GM12878 (cell line): ENCODE results near the gene TMEM61. TPM values are rescaled to one million over a fixed set of nuclear protein-coding genes. Genes with fewer than 3 reads are reported as not detected.
A peak's percentile ranks its signal among the peaks of the same experiment; 100 is the strongest.

Source experiments
- ATAC-seq: fragments of 200-7000 bp; cut with Tn5 transposase; 3 replicates; pipeline ENCODE4 v1.9.1; 2020; ENCODE audit warnings: mild to moderate bottlenecking, moderate library complexity
- BruUV-seq: library from RNA; stranded (reverse); fragments of 400-500 nt; replicated peaks from 2 replicates; lab custom pipeline; 2021; lab: Mats Ljungman, UMichigan
- CTCF ChIA-PET: fragments of 300-600 bp; sonication (Branson Sonifier 250); formaldehyde crosslinking; extraction: SDS; loops from one replicate; lab custom pipeline; 2021; ENCODE audit warnings: inconsistent platforms; lab: Yijun Ruan, JAX
- POLR2A ChIA-PET: fragments of 350-600 bp; formaldehyde crosslinking; extraction: SDS; loops from one replicate; lab custom pipeline; 2021; ENCODE audit warnings: inconsistent platforms; lab: Charles Lee
- RAD21 ChIA-PET: fragments of 300-600 bp; sonication (Branson Sonifier 250); formaldehyde crosslinking; loops from one replicate; lab custom pipeline; 2023; ENCODE audit warnings: antibody characterized with exemption; ENCODE audit not compliant: unreplicated experiment; lab: Charles Lee
- SMC1A ChIA-PET: fragments of 300-600 bp; sonication (Branson Sonifier 250); formaldehyde crosslinking; loops from one replicate; lab custom pipeline; 2023; ENCODE audit not compliant: unreplicated experiment, uncharacterized antibody; lab: Charles Lee
- DNase-seq: peaks from one replicate; pipeline ENCODE4 v3.0.0-alpha.2; 2011; ENCODE audit warnings: low read depth, low spot score
- FAIRE-seq: peaks from 3 replicates; lab custom pipeline; 2011; peaks lifted over from hg19 to GRCh38; lab: Jason Lieb, UNC
- H2AFZ ChIP-seq: 2 replicates; pipeline ENCODE4 v1.6.0; 2011; ENCODE audit warnings: low read depth, low read length, control low read depth; ENCODE audit not compliant: control insufficient read depth
- H3K27ac ChIP-seq: 2 replicates; pipeline ENCODE4 v1.5.1; 2011; ENCODE audit warnings: control low read depth; ENCODE audit not compliant: control insufficient read depth, insufficient read depth
- H3K27me3 ChIP-seq, 2 experiments: replicated peaks in 1 of 2; 2 replicates each; pipeline versions ENCODE4 v1.6.0 to v1.6.1; 2011; ENCODE audit warnings: low read length in 1 of 2; ENCODE audit not compliant: control insufficient read depth in 2 of 2, insufficient read depth in 2 of 2
- H3K36me3 ChIP-seq, 2 experiments: 2 replicates each; pipeline ENCODE4 v1.5.1; 2011; ENCODE audit warnings: low read length in 1 of 2; ENCODE audit not compliant: control insufficient read depth in 2 of 2, insufficient read depth in 2 of 2
- H3K4me1 ChIP-seq: 2 replicates; pipeline ENCODE4 v1.6.1; 2011; ENCODE audit warnings: mild to moderate bottlenecking, low read length, moderate library complexity, mixed read lengths; ENCODE audit not compliant: control insufficient read depth, insufficient read depth
- H3K4me2 ChIP-seq: 2 replicates; pipeline ENCODE4 v1.6.0; 2011; ENCODE audit warnings: control low read depth; ENCODE audit not compliant: control insufficient read depth, insufficient read depth
- H3K4me3 ChIP-seq: fragments of 200-600 bp; sonication (generic); 2 replicates; pipeline ENCODE4 v1.5.1; 2016
- H3K79me2 ChIP-seq: 2 replicates; pipeline ENCODE4 v1.6.0; 2011; ENCODE audit warnings: low read length; ENCODE audit not compliant: control insufficient read depth, insufficient read depth
- H3K9ac ChIP-seq: 2 replicates; pipeline ENCODE4 v1.8.0; 2011; ENCODE audit warnings: low read length, control low read depth, mixed read lengths; ENCODE audit not compliant: control insufficient read depth, insufficient read depth
- H3K9me3 ChIP-seq: replicated peaks from 3 replicates; pipeline ENCODE4 v1.5.1; 2011; ENCODE audit warnings: mild to moderate bottlenecking, low read length; ENCODE audit not compliant: control insufficient read depth, insufficient read depth
- H4K20me1 ChIP-seq: 2 replicates; pipeline ENCODE4 v1.6.0; 2011; ENCODE audit not compliant: control insufficient read depth, insufficient read depth
- CEBPZ ChIP-seq: fragments of 150-350 bp; IDR thresholded peaks from 2 replicates; pipeline ENCODE4 v1.6.1; 2016; ENCODE audit warnings: low read depth, low read length
- EGR1 ChIP-seq, 2 experiments: IDR thresholded peaks; 1 replicate in 1 of 2; 2 replicates in 1 of 2; pipeline ENCODE4 v1.6.1; 2011 to 2012; ENCODE audit warnings: low read depth in 2 of 2, low read length in 2 of 2, borderline replicate concordance in 1 of 2, mild to moderate bottlenecking in 1 of 2, moderate library complexity in 1 of 2
- HDGF ChIP-seq: fragments of 450-650 bp; IDR thresholded peaks from 2 replicates; pipeline ENCODE4 v1.6.1; 2016; ENCODE audit warnings: antibody characterized with exemption
- MTA3 ChIP-seq: IDR thresholded peaks from 2 replicates; pipeline ENCODE4 v1.6.1; 2012; ENCODE audit warnings: low read length, inconsistent platforms, borderline replicate concordance
- NFIC ChIP-seq: IDR thresholded peaks from 2 replicates; pipeline ENCODE4 v1.6.1; 2012; ENCODE audit warnings: low read depth, mild to moderate bottlenecking, inconsistent platforms, low read length, moderate library complexity
- POLR2AphosphoS2 ChIP-seq: IDR thresholded peaks from 2 replicates; pipeline ENCODE4 v1.6.1; 2011; ENCODE audit warnings: low read depth, mild to moderate bottlenecking, low read length, improper control_type of control experiment, moderate library complexity
- POLR2AphosphoS5 ChIP-seq: IDR thresholded peaks from 2 replicates; pipeline ENCODE4 v1.6.1; 2011; ENCODE audit warnings: mild to moderate bottlenecking, low read length, inconsistent platforms
- RELB ChIP-seq: fragments of 450-650 bp; IDR thresholded peaks from 2 replicates; pipeline ENCODE4 v1.6.1; 2017; ENCODE audit warnings: low read depth, mild to moderate bottlenecking, moderate library complexity
- RUNX3 ChIP-seq: IDR thresholded peaks from 2 replicates; pipeline ENCODE4 v1.6.1; 2012; ENCODE audit warnings: low read length, inconsistent platforms
- WGBS: methylation state at CpG from one replicate; pipeline ENCODE4 v1.1.6; 2016; ENCODE audit warnings: low lambda C conversion rate; ENCODE audit not compliant: insufficient replicate concordance, insufficient coverage; ENCODE audit errors: missing lambda C conversion rate; 5-methylcytosine and 5-hydroxymethylcytosine counted together
- in situ Hi-C: fragments of 300-500 bp; cut with MboI; formaldehyde crosslinking; loops from 9 replicates; pipeline ENCODE4 v1.14.3; 2018; ENCODE audit warnings: mixed read lengths
- intact Hi-C: fragments of 100-400 bp; cut with micrococcal nuclease; formaldehyde crosslinking; loops from one replicate; pipeline ENCODE4 v1.14.2; 2022; ENCODE audit not compliant: unreplicated experiment
- polyA plus RNA-seq, 11 experiments: library from polyadenylated mRNA; depleted of rRNA in 4 of 11; unstranded in 6 of 11; stranded (reverse) in 5 of 11; fragments of >200 nt; fragmentation: Nextera tagmentation in 4 of 11; fragmentation: Illumina TruSeq in 1 of 11; extraction: Ambion mirVana in 4 of 11; extraction: Trizol in 1 of 11; gene quantifications; 1 replicate in 1 of 11; 2 replicates in 10 of 11; pipeline versions ENCODE4 v1.2.1 to v1.2.3, GENCODE V29; 2011 to 2016; ENCODE audit warnings: inconsistent platforms in 2 of 11, missing spikeins in 2 of 11, low read depth in 1 of 11
- total RNA-seq, 4 experiments: library from RNA; depleted of rRNA in 3 of 4; stranded (reverse); fragments of >200 nt in 3 of 4; fragmentation: Illumina TruSeq in 1 of 4; extraction: Trizol in 1 of 4; gene quantifications; 2 replicates each; pipeline versions ENCODE4 v1.2.1 to v1.2.3, GENCODE V29; 2013 to 2021

TMEM61 gene
- total and polyA plus RNA-seq, 10 of the 15 experiments (the other 5 are each of a cell fraction or from before 2014, with no cell fraction given) = not detected

- no peak for TF ChIP-seq CEBPZ
- TF ChIP-seq POLR2AphosphoS2 = no peak
- TF ChIP-seq RUNX3 = peak; percentile 67
- TF ChIP-seq HDGF = no peak
- no peak for TF ChIP-seq POLR2AphosphoS5
- no peak for TF ChIP-seq NFIC
- TF ChIP-seq, all 136 proteins: peak for 4
Measured at GRCh38 chr1:54949053-54949452, 31.4 kb upstream of the TMEM61 start (continued).

GRCh38 chr1:54950006-54950368 lies 30.4 kb upstream of the TMEM61 start:
- TF ChIP-seq EGR1 (IDR thresholded peaks at IDR 0.05; ENCODE audit: borderline replicate concordance in 1 of 2, low read depth in 2 of 2, low read length in 2 of 2) (no peak), MTA3 (no peak), RELB (no peak)
- ATAC-seq = no peak; the same call in 2 of the 3 replicates
- intact Hi-C loops (loop anchor here (1.0 kb wide), 1 partner anchor 46 kb away; no protein-coding TSS in a partner anchor), in situ Hi-C loops (loop anchor here (5.0 kb wide), 1 partner anchor 47 kb away; the partner anchor contains the start of gene BSND)
- Histone ChIP-seq H3K27ac (no peak overlapping the region), H4K20me1 (no peaks in the 10 kb centered on the region), H3K9ac (no peak overlapping the region), H3K79me2 (no peaks in the 10 kb centered on the region), H3K27me3 (no peaks in the 10 kb centered on the region), H3K9me3 (no peaks in the 10 kb centered on the region), H3K36me3 (no peaks in the 10 kb centered on the region), H3K4me1 (no peaks in the 10 kb centered on the region), H2AFZ (no peak overlapping the region; the same call in 1 of the 2 replicates), H3K4me2 (no peak overlapping the region), H3K4me3 (no peak overlapping the region)
- no peak for FAIRE-seq
- CTCF ChIA-PET = interaction anchor here (0.9 to 11.9 kb wide), 15 partner anchors 8 to 961 kb away, joined by 3 to 436 read pairs (median 6); partner anchors contain the start of gene BSND
- POLR2A ChIA-PET = no interaction called here
- SMC1A ChIA-PET = interaction anchor here (0.7 to 9.4 kb wide), 12 partner anchors 10 to 148 kb away, joined by 3 to 147 read pairs (median 4); partner anchors contain the start of gene BSND
- no peak for DNase-seq
- WGBS = 29% methylated on average over 6 of the region's 6 CpGs
- no TSS peak for BruUV-seq
- RAD21 ChIA-PET = interaction anchor here (1.1 to 9.3 kb wide), 6 partner anchors 10 to 72 kb away, joined by 3 to 156 read pairs (median 4); partner anchors contain the start of gene BSND
